CD4-positive, alpha-beta T cell treated with Interleukin-4 for 4 hours (primary cell): Measurements from ENCODE around the gene NXN.
"Not testable (repeated sequence)": the region's sequence is repeated elsewhere in the genome, so short reads cannot be mapped to it uniquely, and the experiment has no call there.

ENCODE experiments used
- DNase-seq: peaks from one replicate; pipeline ENCODE4 v3.0.0-alpha.2; 2020

The NXN gene

GRCh38 chr17:978103-979093 lies 1.2 kb downstream of the NXN start:
- DNase-seq: no peak

- DNase-seq: no peak
Measured at GRCh38 chr17:977166-977565, 2.4 kb downstream of the NXN start.

- DNase-seq: no peak
Measured at GRCh38 chr17:976312-976711, 3.3 kb downstream of the NXN start.

- DNase-seq: no peak
Measured at GRCh38 chr17:975371-975915, 4.1 kb downstream of the NXN start.

- not testable (repeated sequence) for DNase-seq
Measured at GRCh38 chr17:974778-975177, 4.8 kb downstream of the NXN start.

- DNase-seq: no peak
Measured at GRCh38 chr17:973053-973452, 6.5 kb downstream of the NXN start.

- not testable (repeated sequence) for DNase-seq
Measured at GRCh38 chr17:971861-972260, 7.7 kb downstream of the NXN start.

- DNase-seq: no peak
Measured at GRCh38 chr17:970364-970763, 9.2 kb downstream of the NXN start.

- DNase-seq: no peak
Measured at GRCh38 chr17:969811-970355, 9.7 kb downstream of the NXN start.

- no peak for DNase-seq
Measured at GRCh38 chr17:968812-969730, 10.5 kb downstream of the NXN start.

- DNase-seq: no peak
Measured at GRCh38 chr17:967122-967521, 12.5 kb downstream of the NXN start.

GRCh38 chr17:965311-965989 lies 14.1 kb downstream of the NXN start:
- DNase-seq: no peak

- DNase-seq: no peak
Measured at GRCh38 chr17:964876-965275, 14.7 kb downstream of the NXN start.

GRCh38 chr17:962670-963069 lies 16.9 kb downstream of the NXN start:
- DNase-seq: no peak

GRCh38 chr17:962166-962565 lies 17.4 kb downstream of the NXN start:
- no peak for DNase-seq

GRCh38 chr17:958712-959451 lies 20.7 kb downstream of the NXN start:
- no peak for DNase-seq

- DNase-seq: no peak
Measured at GRCh38 chr17:957856-958421, 21.6 kb downstream of the NXN start.

GRCh38 chr17:956905-957304 lies 22.7 kb downstream of the NXN start:
- no peak for DNase-seq

- no peak for DNase-seq
Measured at GRCh38 chr17:954431-955164, 25.0 kb downstream of the NXN start.

GRCh38 chr17:953767-954166 lies 25.8 kb downstream of the NXN start:
- no peak for DNase-seq

GRCh38 chr17:952592-952991 lies 27.0 kb downstream of the NXN start:
- DNase-seq: not testable (repeated sequence)
